CD4-positive, CD25-positive, alpha-beta regulatory T cell (primary cell): ENCODE results near the gene VWA3A. TPM values are rescaled to one million over a fixed set of nuclear protein-coding genes. Genes with fewer than 3 reads are reported as not detected.

Experiments used
- ATAC-seq, 2 donors: fragments of 150-1000 bp; cut with Tn5 transposase; one replicate each; pipeline ENCODE4 v1.10.0; 2021; ENCODE audit warnings: low read depth in 2 of 2, moderate number of reproducible peaks in 2 of 2, moderate library complexity in 1 of 2
- DNase-seq, 3 donors: peaks; one replicate each; pipeline versions ENCODE4 v3.0.0 to v3.0.0-alpha.2; 2012 to 2022; ENCODE audit warnings: mixed read lengths in 1 of 3
- H3K27ac ChIP-seq: one replicate; pipeline ENCODE4 v1.7.0; 2013; ENCODE audit warnings: mild to moderate bottlenecking, low read length; ENCODE audit not compliant: insufficient read depth, poor library complexity, severe bottlenecking
- H3K27me3 ChIP-seq: one replicate; pipeline ENCODE4 v1.7.0; 2013; ENCODE audit warnings: low read length; ENCODE audit not compliant: control insufficient read depth, insufficient read depth
- H3K36me3 ChIP-seq: one replicate; pipeline ENCODE4 v1.7.0; 2013; ENCODE audit warnings: mild to moderate bottlenecking, low read length, moderate library complexity; ENCODE audit not compliant: control insufficient read depth, insufficient read depth
- H3K4me1 ChIP-seq: 2 replicates; pipeline ENCODE4 v1.7.0; 2013; ENCODE audit warnings: mild to moderate bottlenecking, low read length; ENCODE audit not compliant: insufficient read depth, control insufficient read depth, poor library complexity, severe bottlenecking
- H3K4me3 ChIP-seq: one replicate; pipeline ENCODE4 v1.7.0; 2013; ENCODE audit warnings: low read depth, mild to moderate bottlenecking, low read length, moderate library complexity
- H3K9me3 ChIP-seq, 2 experiments: 1 replicate in 1 of 2; 2 replicates in 1 of 2; pipeline ENCODE4 v1.7.0; 2013; ENCODE audit warnings: low read length in 2 of 2, mild to moderate bottlenecking in 1 of 2, moderate library complexity in 1 of 2; ENCODE audit not compliant: control insufficient read depth in 2 of 2
- H3K27ac Mint-ChIP-seq, 3 donors: one replicate each; pipeline ENCODE4 v1.8.0; 2020 to 2022; ENCODE audit warnings: mild to moderate bottlenecking in 3 of 3, mixed read lengths in 3 of 3, moderate library complexity in 2 of 3
- H3K27me3 Mint-ChIP-seq: one replicate; pipeline ENCODE4 v1.8.0; 2022; ENCODE audit warnings: mild to moderate bottlenecking, mixed read lengths
- H3K36me3 Mint-ChIP-seq: one replicate; pipeline ENCODE4 v1.8.0; 2020; ENCODE audit warnings: mixed read lengths
- H3K4me1 Mint-ChIP-seq, 4 donors: one replicate each; pipeline ENCODE4 v1.8.0; 2020 to 2022; ENCODE audit warnings: mixed read lengths in 4 of 4, mild to moderate bottlenecking in 1 of 4
- H3K4me3 Mint-ChIP-seq, 4 donors: one replicate each; pipeline ENCODE4 v1.8.0; 2020 to 2022; ENCODE audit warnings: mild to moderate bottlenecking in 4 of 4, mixed read lengths in 4 of 4, moderate library complexity in 3 of 4
- H3K9me3 Mint-ChIP-seq, 7 donors: one replicate each; pipeline ENCODE4 v1.8.0; 2020 to 2022; ENCODE audit warnings: mixed read lengths in 7 of 7, mild to moderate bottlenecking in 3 of 7, moderate library complexity in 2 of 7
- polyA plus RNA-seq, 4 donors: library from polyadenylated mRNA; unstranded; fragments of 300-500 nt; fragmentation: Illumina TruSeq; gene quantifications; one replicate each; pipeline ENCODE4 v1.2.3, GENCODE V29; 2021
- total RNA-seq: library from RNA; stranded (reverse); gene quantifications from one replicate; pipeline ENCODE4 v1.2.3, GENCODE V29; 2022

The VWA3A gene
- total and polyA plus RNA-seq, 5 donors from 2014 or later: 0.37 TPM; not detected in 4

DNA sequence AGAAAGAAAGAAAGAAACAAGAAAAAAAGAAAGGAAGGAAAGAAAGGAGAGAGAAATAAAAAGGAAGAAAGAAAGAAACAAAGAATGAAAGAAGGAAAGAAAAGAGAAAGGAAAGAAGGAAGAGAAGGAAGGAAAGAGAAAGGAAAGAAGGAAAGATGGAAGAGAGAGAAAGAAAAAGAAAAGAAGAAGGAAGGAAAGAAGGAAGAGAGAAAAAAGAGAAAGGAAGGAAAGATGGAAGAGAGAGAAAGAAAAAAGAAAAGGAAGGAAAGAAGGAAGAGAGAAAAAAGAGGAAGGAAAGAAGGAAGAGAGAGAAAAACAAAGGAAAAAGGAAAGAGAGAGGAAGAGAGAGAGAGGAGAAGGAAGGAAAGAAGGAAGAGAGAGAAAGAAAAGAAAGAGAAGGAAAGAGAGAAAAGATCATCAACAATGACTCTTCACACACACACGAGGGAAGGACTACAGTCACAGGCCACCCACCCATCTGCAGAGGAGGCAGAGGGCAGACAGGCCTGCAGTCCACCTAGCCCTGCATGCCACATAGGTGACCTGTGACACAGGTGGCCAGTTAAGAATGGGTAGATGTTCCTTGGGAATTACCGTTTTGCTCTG, 23.9 kb downstream of the VWA3A start:
- ATAC-seq: no peak
- no peaks in the 10 kb centered on the region for H3K4me1 ChIP-seq
- Mint-ChIP-seq H3K27me3 (peaks cover 11% of the 10 kb centered on the region), H3K27ac (no peak overlapping the region), H3K36me3 (no peaks in the 10 kb centered on the region), H3K4me3 (no peak overlapping the region), H3K9me3 (peaks cover 0 to 2% (median 0%) of the 10 kb centered on the region in 7 donors), H3K4me1 (no peaks in the 10 kb centered on the region)
- H3K27ac ChIP-seq: no peak overlapping the region
- H3K36me3 ChIP-seq: no peaks in the 10 kb centered on the region
- no peaks in the 10 kb centered on the region for H3K27me3 ChIP-seq
- no peak for DNase-seq
- H3K4me3 ChIP-seq: no peak overlapping the region
- no peaks in the 10 kb centered on the region for H3K9me3 ChIP-seq

DNA sequence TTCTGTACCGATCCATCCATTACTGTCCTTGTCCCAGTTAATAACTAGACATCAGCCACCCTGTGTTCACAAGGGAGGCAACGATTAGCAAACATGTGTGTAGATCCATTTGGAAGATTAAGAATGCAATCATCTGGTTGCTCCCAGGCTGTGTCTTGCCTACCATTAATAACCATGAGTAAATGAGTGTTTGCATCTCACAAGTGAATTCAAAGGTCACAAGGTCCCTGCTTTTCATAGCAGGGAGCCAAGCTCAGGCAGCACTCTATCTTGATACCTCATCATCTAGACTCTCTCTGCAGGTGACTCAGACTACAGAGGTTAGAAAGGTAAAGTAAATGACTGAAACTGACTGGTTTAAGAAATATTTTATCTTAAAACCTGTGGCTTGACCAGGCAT, 25.3 kb downstream of the VWA3A start:
- no peaks in the 10 kb centered on the region for H3K36me3 ChIP-seq
- H3K36me3 Mint-ChIP-seq: no peaks in the 10 kb centered on the region
- H3K4me1 Mint-ChIP-seq: no peaks in the 10 kb centered on the region
- H3K27ac ChIP-seq: no peak overlapping the region
- ATAC-seq (no peak), DNase-seq (no peak)
- no peak overlapping the region for H3K4me3 Mint-ChIP-seq
- no peak overlapping the region for H3K27ac Mint-ChIP-seq
- no peak overlapping the region for H3K4me3 ChIP-seq
- H3K27me3 Mint-ChIP-seq: peaks cover 11% of the 10 kb centered on the region
- no peaks in the 10 kb centered on the region for H3K27me3 ChIP-seq
- H3K9me3 ChIP-seq: no peaks in the 10 kb centered on the region
- H3K4me1 ChIP-seq: no peaks in the 10 kb centered on the region
- H3K9me3 Mint-ChIP-seq: peaks cover 0 to 2% (median 0%) of the 10 kb centered on the region in 7 donors

DNA sequence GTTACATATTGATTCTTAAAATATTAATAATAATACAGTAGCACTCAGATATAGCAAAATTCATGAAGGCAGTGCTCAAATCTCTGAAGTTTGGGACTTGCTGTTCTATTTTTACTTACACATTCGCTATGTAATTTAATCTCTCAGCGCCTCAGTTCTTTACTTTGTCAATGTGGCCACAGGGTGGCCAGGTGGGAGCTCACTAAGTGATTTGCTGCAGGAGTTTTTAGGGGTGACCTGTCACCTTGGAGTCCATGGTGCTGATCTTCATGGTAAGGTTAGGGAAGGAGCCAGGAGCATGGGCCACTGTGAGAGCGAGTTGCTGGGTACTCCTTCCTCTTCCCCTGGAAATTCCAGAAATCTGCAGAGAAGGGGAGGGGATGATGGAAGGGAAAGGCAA, 28.1 kb downstream of the VWA3A start:
- H3K36me3 Mint-ChIP-seq: no peaks in the 10 kb centered on the region
- peaks cover 0 to 2% (median 0%) of the 10 kb centered on the region in 7 donors for H3K9me3 Mint-ChIP-seq
- Histone ChIP-seq H3K27ac (no peak overlapping the region), H3K36me3 (no peaks in the 10 kb centered on the region), H3K4me1 (no peaks in the 10 kb centered on the region), H3K4me3 (no peak overlapping the region), H3K9me3 (no peaks in the 10 kb centered on the region), H3K27me3 (no peaks in the 10 kb centered on the region)
- no peak overlapping the region for H3K4me3 Mint-ChIP-seq
- H3K27me3 Mint-ChIP-seq: peaks cover 11% of the 10 kb centered on the region
- no peaks in the 10 kb centered on the region for H3K4me1 Mint-ChIP-seq
- DNase-seq: no peak
- ATAC-seq: no peak
- H3K27ac Mint-ChIP-seq: no peak overlapping the region

DNA sequence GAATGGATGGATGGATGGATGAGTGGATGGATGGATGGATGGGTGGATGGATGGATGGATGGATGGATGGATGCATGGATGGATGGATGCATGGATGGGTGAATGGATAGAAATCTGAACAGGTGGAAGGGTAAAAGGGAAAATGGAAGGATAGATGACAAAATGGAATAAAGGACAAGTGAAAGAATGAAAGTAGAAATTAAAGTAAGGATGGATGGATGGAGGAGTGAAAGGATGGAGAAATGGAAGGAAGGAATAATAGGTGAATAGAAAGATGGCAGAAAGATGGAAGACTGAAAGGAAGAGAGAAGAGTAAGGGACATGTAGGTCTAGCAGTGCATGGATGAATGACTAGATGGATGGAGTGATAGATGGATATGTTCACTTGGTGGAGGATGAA, 29.9 kb downstream of the VWA3A start:
- Histone ChIP-seq H3K36me3 (no peaks in the 10 kb centered on the region), H3K4me3 (no peak overlapping the region), H3K27me3 (no peaks in the 10 kb centered on the region), H3K9me3 (no peaks in the 10 kb centered on the region), H3K4me1 (no peaks in the 10 kb centered on the region), H3K27ac (no peak overlapping the region)
- Mint-ChIP-seq H3K4me1 (no peaks in the 10 kb centered on the region), H3K27ac (no peak overlapping the region), H3K4me3 (no peak overlapping the region), H3K36me3 (no peaks in the 10 kb centered on the region), H3K9me3 (peaks cover 0 to 2% (median 0%) of the 10 kb centered on the region in 7 donors), H3K27me3 (peaks cover 11% of the 10 kb centered on the region)
- no peak for ATAC-seq
- DNase-seq: no peak

DNA sequence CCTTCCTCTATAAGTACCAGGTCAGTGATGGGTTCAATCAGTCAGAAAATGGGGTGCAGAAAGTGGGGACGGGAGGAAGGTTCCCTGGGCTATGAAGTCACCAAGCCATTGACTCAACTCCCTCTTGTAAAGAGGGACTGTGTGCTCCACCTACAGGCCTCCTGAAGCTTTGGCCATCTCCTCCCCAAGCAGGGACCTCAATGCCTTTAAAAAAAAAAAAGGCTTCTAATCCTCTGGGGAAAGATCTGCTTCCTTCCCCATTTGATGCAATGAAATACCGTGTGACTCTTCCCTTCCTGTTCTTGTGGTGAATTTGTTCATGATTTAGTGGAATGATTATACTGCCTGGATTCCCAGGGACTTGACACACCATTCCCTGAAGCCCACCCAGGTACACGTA, 30.8 kb downstream of the VWA3A start:
- Mint-ChIP-seq H3K27ac (no peak overlapping the region), H3K4me1 (no peaks in the 10 kb centered on the region), H3K36me3 (no peaks in the 10 kb centered on the region), H3K9me3 (peaks cover 0 to 2% (median 0%) of the 10 kb centered on the region in 7 donors), H3K4me3 (no peak overlapping the region), H3K27me3 (peaks cover 5% of the 10 kb centered on the region)
- no peak for DNase-seq
- no peak for ATAC-seq
- H3K27me3 ChIP-seq: peaks cover 3% of the 10 kb centered on the region
- H3K4me1 ChIP-seq: no peaks in the 10 kb centered on the region
- H3K9me3 ChIP-seq: no peaks in the 10 kb centered on the region
- no peak overlapping the region for H3K27ac ChIP-seq
- H3K36me3 ChIP-seq: no peaks in the 10 kb centered on the region
- H3K4me3 ChIP-seq: no peak overlapping the region

DNA sequence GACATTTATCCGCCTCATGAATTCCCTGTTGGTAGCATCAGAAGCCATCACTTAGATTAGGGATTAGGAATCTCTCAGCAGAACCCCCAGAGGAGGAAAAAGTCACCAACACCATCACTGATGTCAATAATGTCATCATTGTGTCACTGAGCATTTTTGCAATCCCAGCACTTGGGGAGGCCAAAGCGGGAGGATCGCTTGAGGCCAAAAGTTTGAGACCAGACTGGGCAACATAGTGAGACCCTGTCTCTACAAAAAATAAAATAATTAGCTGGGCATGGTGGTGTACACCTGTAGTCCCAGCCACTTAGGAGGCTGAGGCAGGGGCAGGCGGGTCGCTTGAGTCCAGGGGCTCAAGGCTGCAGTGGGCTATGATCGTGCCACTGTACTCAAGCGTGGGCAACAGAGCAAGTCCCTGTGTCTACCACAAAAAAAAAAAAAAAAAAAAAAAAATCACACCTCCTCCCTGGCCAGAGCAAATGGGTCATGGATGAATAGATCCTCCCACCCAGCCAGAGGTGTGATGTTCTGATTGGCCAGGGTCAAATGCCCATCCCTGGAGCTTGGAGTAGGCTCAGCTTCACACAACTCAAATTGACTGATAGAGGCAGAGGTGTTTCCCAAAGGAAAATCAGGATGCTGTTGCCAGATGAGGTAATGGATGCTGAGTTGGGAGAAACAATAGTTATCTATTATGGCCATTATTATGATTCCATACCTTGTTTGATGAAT, 31.6 kb downstream of the VWA3A start:
- no peak for DNase-seq
- Histone ChIP-seq H3K27ac (no peak overlapping the region), H3K36me3 (no peaks in the 10 kb centered on the region), H3K4me1 (no peaks in the 10 kb centered on the region), H3K9me3 (no peaks in the 10 kb centered on the region), H3K4me3 (no peak overlapping the region), H3K27me3 (peaks cover 3% of the 10 kb centered on the region)
- Mint-ChIP-seq H3K36me3 (no peaks in the 10 kb centered on the region), H3K4me3 (no peak overlapping the region), H3K27me3 (peaks cover 5% of the 10 kb centered on the region), H3K27ac (no peak overlapping the region), H3K9me3 (peaks cover 0 to 3% (median 0%) of the 10 kb centered on the region in 7 donors), H3K4me1 (no peaks in the 10 kb centered on the region)
- ATAC-seq: no peak

DNA sequence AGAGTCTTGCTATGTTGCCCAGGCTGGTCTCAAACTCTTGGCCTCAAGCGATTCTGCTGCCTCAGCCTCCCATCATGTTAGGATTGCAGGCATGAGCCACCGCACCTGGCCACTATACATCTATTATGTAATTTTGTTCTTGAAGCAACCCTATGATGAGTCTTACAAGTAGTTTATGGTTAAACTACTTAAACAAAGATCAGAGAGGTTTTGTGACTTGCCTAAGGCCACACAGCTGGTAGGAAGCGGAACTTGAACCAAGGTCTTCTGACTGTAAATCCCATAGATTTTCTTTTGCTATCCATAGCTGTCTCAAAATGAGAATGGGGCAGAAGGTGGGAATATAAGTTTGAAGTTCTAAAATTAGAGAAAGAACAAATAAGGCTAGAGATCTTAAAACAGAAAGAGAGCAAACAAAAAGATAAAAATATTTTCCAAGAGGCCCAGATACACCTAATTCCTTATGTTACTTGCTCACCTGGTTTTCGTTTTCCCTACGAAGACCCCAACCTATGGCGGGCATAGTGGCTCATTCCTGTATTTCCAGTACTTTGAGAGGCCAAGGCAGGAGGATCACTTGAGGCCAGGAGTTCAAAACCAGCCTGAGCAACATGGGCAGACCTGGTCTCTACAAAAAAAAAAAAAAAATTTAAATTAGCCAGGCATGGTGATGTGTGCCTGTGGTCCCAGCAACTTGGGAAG, 32.4 kb downstream of the VWA3A start:
- peaks cover 11% of the 10 kb centered on the region for H3K27me3 Mint-ChIP-seq
- Histone ChIP-seq H3K4me3 (no peak overlapping the region), H3K4me1 (no peaks in the 10 kb centered on the region), H3K27me3 (peaks cover 3% of the 10 kb centered on the region), H3K27ac (no peak overlapping the region), H3K9me3 (no peaks in the 10 kb centered on the region), H3K36me3 (no peaks in the 10 kb centered on the region)
- no peaks in the 10 kb centered on the region for H3K4me1 Mint-ChIP-seq
- DNase-seq (no peak), ATAC-seq (no peak)
- peak overlapping the region in 1 of 3 donors; percentile 27 for H3K27ac Mint-ChIP-seq
- H3K9me3 Mint-ChIP-seq: peaks cover 0 to 3% (median 0%) of the 10 kb centered on the region in 7 donors
- no peak overlapping the region for H3K4me3 Mint-ChIP-seq
- no peaks in the 10 kb centered on the region for H3K36me3 Mint-ChIP-seq
